ENCODE results near the gene FPGS. TPM values are rescaled to one million over a fixed set of nuclear protein-coding genes. Genes with fewer than 3 reads are reported as not detected.
"Not testable (repeated sequence)": the region's sequence is repeated elsewhere in the genome, so short reads cannot be mapped to it uniquely, and the experiment has no call there.

FPGS gene
- total and polyA plus RNA-seq, 5 experiments from 2014 or later: 51.7 to 158 (median 54.8) TPM

- POLR2A ChIA-PET: interaction anchor here (0.6 to 9.1 kb wide), 8 partner anchors 15 to 851 kb away, joined by 3 to 237 read pairs (median 6); partner anchors contain the start of gene TOR2A
- DNase-seq: peak in 1 of 10 donors; percentile 38
- H3K4me3 Mint-ChIP-seq: peak overlapping the region in 6 of 10 donors; percentile 11 to 100 (median 52)
Observed at GRCh38 chr9:127780909-127781308, 21.8 kb upstream of the FPGS start.

GRCh38 chr9:127781806-127782205, 20.9 kb upstream of the FPGS start:
- Mint-ChIP-seq H3K9me3 (no peaks in the 10 kb centered on the region), H3K27ac (peak overlapping the region; percentile 81 to 99 (median 91)), H3K4me3 (peak overlapping the region in 7 of 10 donors; percentile 20 to 62 (median 26)), H3K36me3 (peaks cover 0 to 5% (median 4%) of the 10 kb centered on the region in 3 donors), H3K27me3 (no peaks in the 10 kb centered on the region), H3K4me1 (peaks cover 29 to 73% (median 60%) of the 10 kb centered on the region in 4 donors)
- DNase-seq (no peak), ATAC-seq (no peak)
- POLR2A ChIA-PET: interaction anchor here (0.9 to 9.1 kb wide), 3 partner anchors 15 to 46 kb away, joined by 5 to 237 read pairs (median 54); partner anchors contain the start of gene TOR2A

More at GRCh38 chr9:127780909-127781308, 21.8 kb upstream of the FPGS start:
- H3K27me3 Mint-ChIP-seq, H3K9me3 Mint-ChIP-seq, ATAC-seq, H3K36me3 Mint-ChIP-seq: not testable (repeated sequence)
- Mint-ChIP-seq H3K27ac (peak overlapping the region; percentile 86 to 99 (median 94)), H3K4me1 (peaks cover 31 to 77% (median 63%) of the 10 kb centered on the region in 4 donors)

- peaks cover 0 to 20% (median 2%) of the 10 kb centered on the region in 3 donors for H3K36me3 Mint-ChIP-seq
- DNase-seq (peak; percentile 33 to 87 (median 73)), ATAC-seq (peak; percentile 18 to 39)
- peak overlapping the region; percentile 93 to 99 (median 97) for H3K27ac Mint-ChIP-seq
- peaks cover 26 to 77% (median 67%) of the 10 kb centered on the region in 4 donors for H3K4me1 Mint-ChIP-seq
- POLR2A ChIA-PET: interaction anchor here (1.0 to 9.1 kb wide), 12 partner anchors 8 to 170 kb away, joined by 3 to 237 read pairs (median 14); partner anchors contain the start of genes ST6GALNAC4 and TOR2A
- H3K4me3 Mint-ChIP-seq: peak overlapping the region; percentile 50 to 90 (median 80)
- no peaks in the 10 kb centered on the region for H3K9me3 Mint-ChIP-seq
- no peaks in the 10 kb centered on the region for H3K27me3 Mint-ChIP-seq
Observed at GRCh38 chr9:127783111-127784008, 19.3 kb upstream of the FPGS start.

- H3K4me1 Mint-ChIP-seq: peaks cover 29 to 74% (median 60%) of the 10 kb centered on the region in 4 donors
- H3K27ac Mint-ChIP-seq: peak overlapping the region; percentile 93 to 99 (median 97)
- H3K4me3 Mint-ChIP-seq: peak overlapping the region; percentile 71 to 92 (median 88)
- ATAC-seq (peak; percentile 54 to 56), DNase-seq (peak; percentile 84 to 95 (median 91))
- no peaks in the 10 kb centered on the region for H3K27me3 Mint-ChIP-seq
- no peaks in the 10 kb centered on the region for H3K9me3 Mint-ChIP-seq
- peaks cover 0 to 38% (median 5%) of the 10 kb centered on the region in 3 donors for H3K36me3 Mint-ChIP-seq
- POLR2A ChIA-PET: interaction anchor here (0.6 to 9.1 kb wide), 31 partner anchors 10 to 375 kb away, joined by 3 to 237 read pairs (median 4); partner anchors contain the start of genes BBLN, FPGS, PTRH1 and ST6GALNAC4
Observed at GRCh38 chr9:127785023-127785932, 17.4 kb upstream of the FPGS start.

GRCh38 chr9:127785933-127786772, 16.5 kb upstream of the FPGS start, which contains the start of gene CDK9:
CDK9 (plus strand) TSS chr9:127786034; CDS start chr9:127786149, 115 bp downstream.
- Mint-ChIP-seq H3K4me1 (peaks cover 29 to 71% (median 57%) of the 10 kb centered on the region in 4 donors), H3K4me3 (peak within 1 kb of the TSS; percentile 87 to 95 (median 90)), H3K36me3 (peaks cover 0 to 46% (median 8%) of the 10 kb centered on the region in 3 donors), H3K27ac (peak within 1 kb of the TSS; percentile 93 to 99 (median 97)), H3K9me3 (no peaks in the 10 kb centered on the region), H3K27me3 (no peaks in the 10 kb centered on the region)
- ATAC-seq (peak; percentile 55 to 68), DNase-seq (peak; percentile 86 to 96 (median 94))
- POLR2A ChIA-PET: interaction anchor here (0.5 to 9.1 kb wide), 29 partner anchors 10 to 374 kb away, joined by 3 to 237 read pairs (median 4); partner anchors contain the start of genes BBLN, FPGS, PTRH1 and ST6GALNAC4

- POLR2A ChIA-PET: interaction anchor here (0.5 to 5.2 kb wide), 13 partner anchors 10 to 241 kb away, joined by 3 to 46 read pairs (median 4); partner anchors contain the start of gene FPGS
- DNase-seq: peak in 1 of 10 donors; percentile 41
- Mint-ChIP-seq H3K27ac (peak overlapping the region; percentile 74 to 93 (median 89)), H3K36me3 (peaks cover 0 to 51% (median 8%) of the 10 kb centered on the region in 3 donors), H3K27me3 (no peaks in the 10 kb centered on the region), H3K4me1 (peaks cover 27 to 65% (median 55%) of the 10 kb centered on the region in 4 donors), H3K4me3 (peak overlapping the region; percentile 87 to 95 (median 90)), H3K9me3 (no peaks in the 10 kb centered on the region)
- no peak for ATAC-seq
Observed at GRCh38 chr9:127786773-127787104, 15.9 kb upstream of the FPGS start.

GRCh38 chr9:127788337-127789011, 14.2 kb upstream of the FPGS start:
- POLR2A ChIA-PET: interaction anchor here (0.9 to 5.2 kb wide), 5 partner anchors 12 to 81 kb away, joined by 4 to 46 read pairs (median 8); partner anchors contain the start of genes FPGS and TOR2A
- no peaks in the 10 kb centered on the region for H3K27me3 Mint-ChIP-seq
- peak overlapping the region in 2 of 10 donors; percentile 26 to 63 for H3K4me3 Mint-ChIP-seq
- peaks cover 0 to 62% (median 8%) of the 10 kb centered on the region in 3 donors for H3K36me3 Mint-ChIP-seq
- no peaks in the 10 kb centered on the region for H3K9me3 Mint-ChIP-seq
- peaks cover 20 to 56% (median 44%) of the 10 kb centered on the region in 4 donors for H3K4me1 Mint-ChIP-seq
- DNase-seq (no peak), ATAC-seq (no peak)
- H3K27ac Mint-ChIP-seq: peak overlapping the region in 2 of 10 donors; percentile 55 to 62

GRCh38 chr9:127789179-127789578, 13.5 kb upstream of the FPGS start:
- Mint-ChIP-seq H3K36me3 (peaks cover 0 to 62% (median 8%) of the 10 kb centered on the region in 3 donors), H3K4me3 (peak overlapping the region in 2 of 10 donors; percentile 40 to 63), H3K27ac (peak overlapping the region in 4 of 10 donors; percentile 25 to 59 (median 52)), H3K9me3 (no peaks in the 10 kb centered on the region), H3K27me3 (no peaks in the 10 kb centered on the region), H3K4me1 (peaks cover 14 to 49% (median 37%) of the 10 kb centered on the region in 4 donors)
- POLR2A ChIA-PET: interaction anchor here (0.7 to 5.2 kb wide), 2 partner anchors 14 to 126 kb away, joined by 3 to 46 read pairs; partner anchors contain the start of gene FPGS
- ATAC-seq (no peak), DNase-seq (no peak)

- Mint-ChIP-seq H3K27ac (peak overlapping the region in 7 of 10 donors; percentile 7 to 75 (median 68)), H3K4me3 (peak overlapping the region in 1 of 10 donors; percentile 1), H3K36me3 (peaks cover 0 to 62% (median 8%) of the 10 kb centered on the region in 3 donors), H3K27me3 (no peaks in the 10 kb centered on the region), H3K9me3 (no peaks in the 10 kb centered on the region), H3K4me1 (peaks cover 12 to 42% (median 29%) of the 10 kb centered on the region in 4 donors)
- ATAC-seq (no peak), DNase-seq (no peak)
- POLR2A ChIA-PET: interaction anchor here (0.8 kb wide), 1 partner anchor 14 kb away, joined by 3 read pairs; no protein-coding TSS in a partner anchor
Observed at GRCh38 chr9:127790094-127790855, 12.4 kb upstream of the FPGS start.

Measured in naive thymus-derived CD8-positive, alpha-beta T cell (primary cell).